Breast epithelium (tissue), 3 donors: ENCODE measurements around the gene ARHGDIG.

Source experiments
- CTCF ChIP-seq, 3 donors: fragments of 450-650 bp; IDR thresholded peaks; one replicate each; pipeline ENCODE4 v1.5.1; 2016 to 2017; ENCODE audit warnings: antibody characterized with exemption in 3 of 3, mild to moderate bottlenecking in 3 of 3, moderate library complexity in 3 of 3
- POLR2A ChIP-seq: fragments of 450-650 bp; IDR thresholded peaks from one replicate; pipeline ENCODE4 v1.6.1; 2016; ENCODE audit warnings: antibody characterized with exemption, mild to moderate bottlenecking, moderate library complexity

- no peak for TF ChIP-seq CTCF (IDR thresholded peaks at IDR 0.05)
- TF ChIP-seq POLR2A = no peak
Measured at GRCh38 chr16:291539-291938, 11.1 kb downstream of the ARHGDIG start.
